Transverse colon (tissue), 4 donors: ENCODE measurements around the gene BMPER. TPM values are rescaled to one million over a fixed set of nuclear protein-coding genes. Genes with fewer than 3 reads are reported as not detected.

Experiments used
- DNase-seq: peaks from one replicate; pipeline ENCODE4 v3.0.0-alpha.2; 2019
- H3K27ac ChIP-seq, 4 donors: fragments of 200-600 bp; sonication (generic); 2 replicates each; pipeline ENCODE4 v1.5.1; 2016 to 2018; ENCODE audit warnings: inconsistent platforms in 4 of 4
- H3K27me3 ChIP-seq: fragments of 200-600 bp; sonication (generic); 2 replicates; pipeline ENCODE4 v1.5.1; 2017; ENCODE audit warnings: inconsistent platforms
- H3K36me3 ChIP-seq, 4 donors: fragments of 200-600 bp; sonication (generic); 2 replicates each; pipeline ENCODE4 v1.5.1; 2017 to 2019; ENCODE audit warnings: inconsistent platforms in 4 of 4
- H3K4me1 ChIP-seq, 4 donors: fragments of 200-600 bp; sonication (generic); 2 replicates each; pipeline ENCODE4 v1.5.1; 2017 to 2020; ENCODE audit warnings: inconsistent platforms in 4 of 4
- H3K4me3 ChIP-seq, 4 donors: fragments of 200-600 bp; sonication (generic); 1 replicate in 1 of 4; 2 replicates in 3 of 4; pipeline versions ENCODE4 v1.5.1 to v1.6.1; 2017 to 2019; ENCODE audit warnings: inconsistent platforms in 4 of 4
- H3K9me3 ChIP-seq, 2 donors: fragments of 200-600 bp; sonication (generic); 2 replicates each; pipeline ENCODE4 v1.5.1; 2017 to 2019; ENCODE audit warnings: inconsistent platforms in 2 of 2
- EP300 ChIP-seq: sonication (generic); formaldehyde crosslinking; IDR thresholded peaks from one replicate; pipeline ENCODE4 v1.6.1; 2017; ENCODE audit warnings: antibody characterized with exemption, low read depth
- POLR2A ChIP-seq: fragments of 450-650 bp; IDR thresholded peaks from one replicate; pipeline ENCODE4 v1.6.1; 2016; ENCODE audit warnings: antibody characterized with exemption, mild to moderate bottlenecking, moderate library complexity
- POLR2AphosphoS5 ChIP-seq, 3 donors: sonication (generic); formaldehyde crosslinking; IDR thresholded peaks; one replicate each; pipeline ENCODE4 v1.6.1; 2016; ENCODE audit warnings: antibody characterized with exemption in 3 of 3
- WGBS, 2 donors: methylation state at CpG; one replicate each; pipeline ENCODE4 v1.1.5; 2018; ENCODE audit warnings: low coverage in 1 of 2; 5-methylcytosine and 5-hydroxymethylcytosine counted together
- in situ Hi-C, 4 donors: fragments of 200-750 bp; cut with MboI; loops; one replicate each; pipeline versions ENCODE4 v1.15.0 to v1.15.1; 2017; ENCODE audit warnings: low sequenced_read_pairs in 3 of 4, low pct_ligation_motif_present in 1 of 4, low pct_unique_long_range_greater_than_20kb in 1 of 4
- intact Hi-C: fragments of 100-400 bp; cut with DNase I; formaldehyde crosslinking; loops from one replicate; pipeline ENCODE4 v1.15.1; 2023; ENCODE audit warnings: low total_unique reads
- total RNA-seq, 4 donors: library from RNA; depleted of rRNA; stranded (reverse); fragments of >200 nt; gene quantifications; one replicate each; pipeline ENCODE4 v1.1.0, GENCODE V29; 2016
- TF ChIP-seq, protein P1 (sequence below), 5 experiments: fragments of 200-600 bp in 3 of 5; fragments of 450-650 bp in 2 of 5; sonication (generic) in 3 of 5; IDR thresholded peaks; 1 replicate in 2 of 5; 2 replicates in 3 of 5; pipeline ENCODE4 v1.5.1; 2016 to 2017; ENCODE audit warnings: antibody characterized with exemption in 5 of 5, inconsistent platforms in 3 of 5, mild to moderate bottlenecking in 2 of 5, moderate library complexity in 1 of 5

BMPER gene
- total RNA-seq, 4 donors from 2014 or later: 1.00 to 2.5 (median 1.8) TPM

GRCh38 chr7:33982425-33982786 is 77.1 kb downstream of the BMPER start:
- peaks cover 0 to 2% (median 0%) of the 10 kb centered on the region in 4 donors for H3K4me1 ChIP-seq
- H3K36me3 ChIP-seq: no peaks in the 10 kb centered on the region
- no peak overlapping the region for H3K4me3 ChIP-seq
- H3K27me3 ChIP-seq: no peaks in the 10 kb centered on the region
- no peak for DNase-seq
- TF ChIP-seq EP300: no peak
- TF ChIP-seq, protein P1, sequence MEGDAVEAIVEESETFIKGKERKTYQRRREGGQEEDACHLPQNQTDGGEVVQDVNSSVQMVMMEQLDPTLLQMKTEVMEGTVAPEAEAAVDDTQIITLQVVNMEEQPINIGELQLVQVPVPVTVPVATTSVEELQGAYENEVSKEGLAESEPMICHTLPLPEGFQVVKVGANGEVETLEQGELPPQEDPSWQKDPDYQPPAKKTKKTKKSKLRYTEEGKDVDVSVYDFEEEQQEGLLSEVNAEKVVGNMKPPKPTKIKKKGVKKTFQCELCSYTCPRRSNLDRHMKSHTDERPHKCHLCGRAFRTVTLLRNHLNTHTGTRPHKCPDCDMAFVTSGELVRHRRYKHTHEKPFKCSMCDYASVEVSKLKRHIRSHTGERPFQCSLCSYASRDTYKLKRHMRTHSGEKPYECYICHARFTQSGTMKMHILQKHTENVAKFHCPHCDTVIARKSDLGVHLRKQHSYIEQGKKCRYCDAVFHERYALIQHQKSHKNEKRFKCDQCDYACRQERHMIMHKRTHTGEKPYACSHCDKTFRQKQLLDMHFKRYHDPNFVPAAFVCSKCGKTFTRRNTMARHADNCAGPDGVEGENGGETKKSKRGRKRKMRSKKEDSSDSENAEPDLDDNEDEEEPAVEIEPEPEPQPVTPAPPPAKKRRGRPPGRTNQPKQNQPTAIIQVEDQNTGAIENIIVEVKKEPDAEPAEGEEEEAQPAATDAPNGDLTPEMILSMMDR (IDR thresholded peaks at IDR 0.05): peak; percentile 21 to 36 (median 27)
- WGBS, 2 donors: 20 to 73% methylated on average over 2 of the region's 2 CpGs
- in situ Hi-C loops (no loop called here), intact Hi-C loops (no loop called here)
- no peaks in the 10 kb centered on the region for H3K9me3 ChIP-seq
- no peak overlapping the region for H3K27ac ChIP-seq

- no peak overlapping the region for H3K27ac ChIP-seq
- 76 to 77% methylated on average over 2 of the region's 2 CpGs for WGBS, 2 donors
These were observed 81.1 kb downstream of the BMPER start for GRCh38 chr7:33986451-33986850.

DNA sequence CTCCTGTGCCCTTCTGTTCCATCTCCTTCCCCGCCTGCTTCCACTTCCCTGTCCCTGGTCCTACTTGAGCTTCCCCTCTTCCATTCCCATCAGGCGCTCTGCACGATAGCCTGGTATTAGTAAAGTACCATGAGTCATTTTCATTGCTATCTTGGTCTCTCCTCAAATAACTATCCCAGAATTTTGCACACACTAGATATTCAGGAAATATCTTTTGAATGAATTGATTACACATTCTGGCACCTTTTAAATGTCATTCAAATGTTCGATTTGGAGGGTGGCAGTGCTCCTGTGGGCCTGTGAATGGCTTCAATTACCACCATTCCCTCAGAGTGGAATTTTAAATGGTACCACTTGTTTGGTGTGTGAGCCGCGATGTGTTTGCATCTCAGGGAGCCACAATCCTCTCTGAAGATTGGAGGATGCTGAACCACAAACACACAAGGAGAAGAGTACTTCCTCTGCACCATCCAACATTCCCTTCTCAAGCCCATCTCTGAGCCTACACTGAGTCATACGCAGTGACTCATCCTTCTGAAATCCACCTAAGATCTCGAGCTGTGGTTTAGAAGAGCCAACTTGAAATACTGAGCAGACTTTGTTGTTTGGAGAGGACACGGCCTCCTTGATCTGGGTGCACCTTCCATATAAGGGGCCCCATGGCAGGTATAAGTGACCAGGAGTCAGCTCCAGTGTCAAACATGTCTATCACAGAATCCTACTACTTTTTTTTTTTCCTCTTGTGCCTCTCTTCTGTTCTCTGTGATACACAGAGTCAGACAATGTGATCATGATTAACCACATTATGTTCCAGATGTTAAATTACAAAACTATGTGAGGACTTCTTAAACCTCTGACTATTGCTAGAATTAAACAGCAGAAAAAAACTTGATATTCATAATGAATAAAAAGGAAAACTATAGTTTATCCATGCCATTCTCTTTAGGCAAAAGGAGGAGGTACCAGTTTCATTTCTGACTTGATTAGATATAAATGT is 81.9 kb downstream of the BMPER start:
- 65 to 76% methylated on average over 4 to 9 of the region's 9 CpGs for WGBS, 2 donors
- intact Hi-C loops (no loop called here), in situ Hi-C loops (no loop called here)
- no peak overlapping the region for H3K4me3 ChIP-seq
- DNase-seq: no peak
- H3K36me3 ChIP-seq: no peaks in the 10 kb centered on the region
- peaks cover 0 to 3% (median 0%) of the 10 kb centered on the region in 4 donors for H3K4me1 ChIP-seq
- TF ChIP-seq EP300 (no peak), POLR2AphosphoS5 (IDR thresholded peaks at IDR 0.05) (peak in 1 of 3 donors; percentile 33)
- peak overlapping the region in 3 of 4 donors; percentile 28 to 51 (median 41) for H3K27ac ChIP-seq
- no peaks in the 10 kb centered on the region for H3K9me3 ChIP-seq
- H3K27me3 ChIP-seq: no peaks in the 10 kb centered on the region

More at GRCh38 chr7:33986451-33986850, 81.1 kb downstream of the BMPER start:
- Histone ChIP-seq H3K4me3 (no peak overlapping the region), H3K36me3 (no peaks in the 10 kb centered on the region), H3K9me3 (no peaks in the 10 kb centered on the region), H3K4me1 (peaks cover 0 to 3% (median 0%) of the 10 kb centered on the region in 4 donors), H3K27me3 (no peaks in the 10 kb centered on the region)
- in situ Hi-C loops (no loop called here), intact Hi-C loops (no loop called here)
- no peak for TF ChIP-seq POLR2AphosphoS5 (IDR thresholded peaks at IDR 0.05)
- TF ChIP-seq POLR2A: no peak
- TF ChIP-seq, protein P1 (IDR thresholded peaks at IDR 0.05): no peak
- TF ChIP-seq EP300: no peak
- DNase-seq: no peak

- 80 to 100% methylated on average over 1 of the region's 1 CpG for WGBS, 2 donors
- TF ChIP-seq POLR2AphosphoS5 (IDR thresholded peaks at IDR 0.05): no peak
- TF ChIP-seq POLR2A: no peak
- TF ChIP-seq, protein P1 (IDR thresholded peaks at IDR 0.05): no peak
- no peak for TF ChIP-seq EP300
These were observed 91.6 kb downstream of the BMPER start for GRCh38 chr7:33996899-33997298.

More at GRCh38 chr7:33996899-33997298, 91.6 kb downstream of the BMPER start:
- intact Hi-C loops: no loop called here
- no peak for DNase-seq
- Histone ChIP-seq H3K4me3 (no peak overlapping the region), H3K9me3 (no peaks in the 10 kb centered on the region), H3K27ac (no peak overlapping the region), H3K4me1 (no peaks in the 10 kb centered on the region), H3K27me3 (no peaks in the 10 kb centered on the region), H3K36me3 (no peaks in the 10 kb centered on the region)
- in situ Hi-C loops: no loop called here
